K562 (cell line): Measurements from ENCODE around the gene COX6A2. TPM values are rescaled to one million over a fixed set of nuclear protein-coding genes. Genes with fewer than 3 reads are reported as not detected.
A peak's percentile ranks its signal among the peaks of the same experiment; 100 is the strongest.

Experiments
- CEBPB ChIP-seq: fragments of 450-650 bp; IDR thresholded peaks from 2 replicates; pipeline ENCODE4 v1.6.1; 2016; ENCODE audit warnings: missing genetic modification characterization, missing compliant biosample characterization
- DACH1 ChIP-seq: fragments of 450-650 bp; IDR thresholded peaks from 2 replicates; pipeline ENCODE4 v1.6.1; 2018; ENCODE audit not compliant: partially characterized antibody
- FOSL1 ChIP-seq: fragments of 200-800 bp; sonication (Bioruptor generic); conservative IDR thresholded peaks from 2 replicates; pipeline ENCODE4 v1.6.1; 2016; ENCODE audit warnings: missing genetic modification characterization, missing compliant biosample characterization
- MAFK ChIP-seq: IDR thresholded peaks from 2 replicates; pipeline ENCODE4 v1.6.1; 2011; ENCODE audit warnings: low read length, improper control_type of control experiment
- MAZ ChIP-seq, 2 experiments: fragments of 450-650 bp in 1 of 2; sonication (generic) in 1 of 2; formaldehyde crosslinking; IDR thresholded peaks in 1 of 2; conservative IDR thresholded peaks in 1 of 2; 2 replicates each; pipeline versions ENCODE4 v1.4.0 to v1.5.0; 2020; ENCODE audit warnings: mild to moderate bottlenecking in 1 of 2, missing genetic modification reagents in 1 of 2
- RCOR1 ChIP-seq, 2 experiments: IDR thresholded peaks; 2 replicates each; pipeline ENCODE4 v1.6.1; 2012; ENCODE audit warnings: low read depth in 2 of 2, low read length in 2 of 2, borderline replicate concordance in 1 of 2, improper control_type of control experiment in 1 of 2
- REST ChIP-seq, 2 experiments: fragments of 450-650 bp; formaldehyde crosslinking in 1 of 2; IDR thresholded peaks; 2 replicates each; pipeline versions ENCODE4 v1.4.0 to v1.6.1; 2014 to 2020; ENCODE audit warnings: mild to moderate bottlenecking in 2 of 2, borderline replicate concordance in 1 of 2, low read depth in 1 of 2
- SRSF7 ChIP-seq: fragments of 200-400 bp; formaldehyde crosslinking; optimal IDR thresholded peaks from 2 replicates; pipeline ENCODE3; 2017; ENCODE audit warnings: mild to moderate bottlenecking, low read depth, low read length
- STAG1 ChIP-seq: sonication (generic); formaldehyde crosslinking; IDR thresholded peaks from 2 replicates; pipeline ENCODE4 v1.5.0; 2020; ENCODE audit warnings: missing genetic modification reagents, borderline replicate concordance
- XRCC5 ChIP-seq: fragments of 200-400 bp; formaldehyde crosslinking; IDR thresholded peaks from 2 replicates; pipeline ENCODE4 v1.6.1; 2017; ENCODE audit warnings: low read depth, mild to moderate bottlenecking, low read length
- YY1 ChIP-seq, 3 experiments: IDR thresholded peaks; 2 replicates each; pipeline ENCODE4 v1.6.1; 2011; ENCODE audit warnings: low read length in 2 of 3, mild to moderate bottlenecking in 2 of 3, moderate library complexity in 2 of 3, borderline replicate concordance in 1 of 3, control low read depth in 1 of 3, low read depth in 1 of 3; ENCODE audit not compliant: insufficient read depth in 3 of 3, insufficient replicate concordance in 2 of 3, control insufficient read depth in 1 of 3, insufficient read length in 1 of 3; ENCODE audit errors: extremely low read depth in 1 of 3
- ZFP36 ChIP-seq: fragments of 150-350 bp; IDR thresholded peaks from 2 replicates; pipeline ENCODE4 v1.6.1; 2018; ENCODE audit warnings: low read length, low read depth; ENCODE audit not compliant: partially characterized antibody
- ZNF316 ChIP-seq: fragments of 450-650 bp; IDR thresholded peaks from 2 replicates; pipeline ENCODE4 v1.6.1; 2016
- polyA plus RNA-seq, 8 experiments: library from polyadenylated mRNA; depleted of rRNA in 4 of 8; stranded (reverse) in 5 of 8; unstranded in 3 of 8; fragments of >200 nt; fragmentation: Nextera tagmentation in 2 of 8; fragmentation: Illumina TruSeq in 1 of 8; extraction: Ambion mirVana in 2 of 8; extraction: Trizol in 1 of 8; gene quantifications; 2 replicates each; pipeline versions ENCODE4 v1.2.1 to v1.2.3, GENCODE V29; 2011 to 2014; ENCODE audit warnings: inconsistent platforms in 1 of 8, missing spikeins in 1 of 8
- total RNA-seq, 7 experiments: library from RNA; depleted of rRNA in 6 of 7; stranded (reverse); fragments of >200 nt in 6 of 7; fragmentation: Illumina TruSeq in 2 of 7; extraction: Trizol in 2 of 7; gene quantifications; 2 replicates each; pipeline versions ENCODE4 v1.2.1 to v1.2.3, GENCODE V29; 2011 to 2021; ENCODE audit warnings: low replicate concordance in 1 of 7
- TF ChIP-seq, protein P1 (sequence below): IDR thresholded peaks from 2 replicates; pipeline ENCODE4 v1.6.1; 2011; ENCODE audit warnings: borderline replicate concordance, low read depth, mild to moderate bottlenecking, moderate library complexity, low read length; ENCODE audit not compliant: insufficient read depth, poor library complexity, severe bottlenecking

COX6A2 gene
- total and polyA plus RNA-seq, 9 of the 15 experiments (the other 6 are each of a cell fraction or from before 2014, with no cell fraction given): not detected

GRCh38 chr16:31382485-31383161 lies 45.5 kb downstream of the COX6A2 start (continued):
- peak; percentile 64 for TF ChIP-seq REST (IDR thresholded peaks at IDR 0.05; ENCODE audit: borderline replicate concordance)
- no peak for TF ChIP-seq REST (CRISPR knock-in tag; IDR thresholded peaks at IDR 0.05; ENCODE audit: low read depth)
- peak; percentile 40; the same call in 1 of the 2 replicates for TF ChIP-seq MAFK
- peak; percentile 40 for TF ChIP-seq DACH1
- no peak for TF ChIP-seq RCOR1 (IDR thresholded peaks at IDR 0.05; ENCODE audit: borderline replicate concordance in 1 of 2, low read depth in 2 of 2, low read length in 2 of 2)
- TF ChIP-seq SRSF7: no peak
- TF ChIP-seq CEBPB (tag): peak; percentile 93
- TF ChIP-seq ZFP36: no peak
- peak in 1 of 2 experiments; percentile 56; a peak in 2 of 4 replicates for TF ChIP-seq MAZ (CRISPR knock-in tag; conservative IDR thresholded peaks at IDR 0.05 in 1 of 2, IDR thresholded peaks at IDR 0.05 in 1 of 2)
- TF ChIP-seq, protein P1, sequence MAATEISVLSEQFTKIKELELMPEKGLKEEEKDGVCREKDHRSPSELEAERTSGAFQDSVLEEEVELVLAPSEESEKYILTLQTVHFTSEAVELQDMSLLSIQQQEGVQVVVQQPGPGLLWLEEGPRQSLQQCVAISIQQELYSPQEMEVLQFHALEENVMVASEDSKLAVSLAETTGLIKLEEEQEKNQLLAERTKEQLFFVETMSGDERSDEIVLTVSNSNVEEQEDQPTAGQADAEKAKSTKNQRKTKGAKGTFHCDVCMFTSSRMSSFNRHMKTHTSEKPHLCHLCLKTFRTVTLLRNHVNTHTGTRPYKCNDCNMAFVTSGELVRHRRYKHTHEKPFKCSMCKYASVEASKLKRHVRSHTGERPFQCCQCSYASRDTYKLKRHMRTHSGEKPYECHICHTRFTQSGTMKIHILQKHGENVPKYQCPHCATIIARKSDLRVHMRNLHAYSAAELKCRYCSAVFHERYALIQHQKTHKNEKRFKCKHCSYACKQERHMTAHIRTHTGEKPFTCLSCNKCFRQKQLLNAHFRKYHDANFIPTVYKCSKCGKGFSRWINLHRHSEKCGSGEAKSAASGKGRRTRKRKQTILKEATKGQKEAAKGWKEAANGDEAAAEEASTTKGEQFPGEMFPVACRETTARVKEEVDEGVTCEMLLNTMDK: peak; percentile 65
- no peak for TF ChIP-seq FOSL1 (tag)
- TF ChIP-seq STAG1: peak; percentile 78
- TF ChIP-seq XRCC5: 0 out of 2 replicates have a peak, but pooled peaks have one; percentile 45
- peak; percentile 71 for TF ChIP-seq ZNF316
- peak in 1 of 3 experiments; percentile 23 for TF ChIP-seq YY1 (IDR thresholded peaks at IDR 0.05; ENCODE audit: borderline replicate concordance in 1 of 3, control insufficient read depth in 1 of 3, extremely low read depth in 1 of 3, insufficient read depth in 3 of 3, insufficient read length in 1 of 3, insufficient replicate concordance in 2 of 3, low read depth in 1 of 3, low read length in 2 of 3)
